Common myeloid progenitor, CD34-positive (primary cell): ENCODE measurements around the gene ZNF337.
"Not testable (repeated sequence)": the region's sequence is repeated elsewhere in the genome, so short reads cannot be mapped to it uniquely, and the experiment has no call there.

ENCODE experiments used
- CTCF ChIA-PET: fragments of 350-600 bp; sonication (Branson Sonifier 250); formaldehyde crosslinking; loops from one replicate; lab custom pipeline; 2021; ENCODE audit warnings: antibody characterized with exemption; lab: Charles Lee
- POLR2A ChIA-PET: fragments of 350-600 bp; sonication (Branson Sonifier 250); formaldehyde crosslinking; loops from one replicate; lab custom pipeline; 2021; ENCODE audit warnings: antibody characterized with exemption; lab: Charles Lee
- DNase-seq, 3 donors: peaks; one replicate each; pipeline versions ENCODE4 v3.0.0 to v3.0.0-alpha.2; 2013
- H3K27ac ChIP-seq, 2 experiments: 1 replicate in 1 of 2; 2 replicates in 1 of 2; pipeline ENCODE4 v1.7.0; 2013; ENCODE audit warnings: inconsistent platforms in 2 of 2, low read length in 2 of 2, mild to moderate bottlenecking in 2 of 2, low read depth in 1 of 2, moderate library complexity in 1 of 2; ENCODE audit not compliant: severe bottlenecking in 2 of 2, insufficient read depth in 1 of 2, poor library complexity in 1 of 2
- H3K27me3 ChIP-seq, 5 experiments: replicated peaks in 2 of 5; 1 replicate in 3 of 5; 2 replicates in 2 of 5; pipeline versions ENCODE4 v1.6.1 to v1.7.0; 2013; ENCODE audit warnings: low read length in 4 of 5, mild to moderate bottlenecking in 2 of 5, moderate library complexity in 2 of 5, inconsistent platforms in 1 of 5; ENCODE audit not compliant: insufficient read depth in 5 of 5, control insufficient read depth in 4 of 5
- H3K36me3 ChIP-seq, 4 experiments: 1 replicate in 2 of 4; 2 replicates in 2 of 4; pipeline versions ENCODE4 v1.6.1 to v1.7.0; 2013; ENCODE audit warnings: low read length in 3 of 4, control low read depth in 1 of 4, mild to moderate bottlenecking in 1 of 4; ENCODE audit not compliant: control insufficient read depth in 4 of 4, insufficient read depth in 4 of 4
- H3K4me1 ChIP-seq, 4 experiments: 1 replicate in 3 of 4; 2 replicates in 1 of 4; pipeline versions ENCODE4 v1.6.1 to v1.7.1; 2013; ENCODE audit warnings: low read length in 3 of 4, mild to moderate bottlenecking in 3 of 4, control low read depth in 1 of 4, inconsistent platforms in 1 of 4, moderate library complexity in 1 of 4; ENCODE audit not compliant: control insufficient read depth in 4 of 4, insufficient read depth in 4 of 4; ENCODE audit errors: control extremely low read depth in 1 of 4
- H3K4me3 ChIP-seq, 7 experiments: 1 replicate in 4 of 7; 2 replicates in 3 of 7; pipeline versions ENCODE4 v1.5.1 to v1.7.0; 2013; ENCODE audit warnings: mild to moderate bottlenecking in 7 of 7, low read length in 6 of 7, moderate library complexity in 6 of 7, inconsistent platforms in 2 of 7, low read depth in 2 of 7, control low read depth in 1 of 7; ENCODE audit not compliant: insufficient read depth in 4 of 7, control insufficient read depth in 1 of 7; ENCODE audit errors: extremely low read depth in 1 of 7
- H3K9me3 ChIP-seq, 5 experiments: 1 replicate in 4 of 5; 2 replicates in 1 of 5; pipeline versions ENCODE4 v1.6.1 to v1.7.1; 2013; ENCODE audit warnings: low read length in 4 of 5, mild to moderate bottlenecking in 2 of 5, inconsistent platforms in 1 of 5, low read depth in 1 of 5, moderate library complexity in 1 of 5; ENCODE audit not compliant: control insufficient read depth in 4 of 5, insufficient read depth in 2 of 5; ENCODE audit errors: control extremely low read depth in 1 of 5
- WGBS: methylation state at CpG from one replicate; pipeline ENCODE4 v1.1.5; 2013; ENCODE audit not compliant: insufficient coverage; 5-methylcytosine and 5-hydroxymethylcytosine counted together

ZNF337 gene

DNA sequence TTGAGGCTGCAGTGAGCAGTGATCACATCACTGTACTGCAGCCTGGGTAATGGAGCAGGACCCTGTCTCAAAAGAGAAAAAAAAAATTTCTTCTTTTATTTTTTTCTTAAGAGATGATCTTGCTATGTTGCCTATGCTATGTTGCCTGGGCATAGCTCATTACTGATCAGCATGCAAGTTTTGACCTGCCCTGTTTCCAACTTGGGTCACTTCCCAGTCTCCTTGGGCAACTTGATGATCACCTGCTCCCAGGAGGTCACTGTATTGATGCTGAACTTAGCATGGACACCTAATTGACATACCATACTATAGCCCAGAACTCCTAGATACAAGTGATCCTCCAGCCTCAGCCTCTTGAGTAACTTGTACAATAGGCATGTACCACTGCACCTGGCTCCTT lies 42.2 kb downstream of the ZNF337 start:
- Histone ChIP-seq H3K9me3 (no peaks in the 10 kb centered on the region), H3K36me3 (no peaks in the 10 kb centered on the region), H3K27me3 (no peaks in the 10 kb centered on the region), H3K4me3 (no peak overlapping the region), H3K27ac (no peak overlapping the region), H3K4me1 (no peaks in the 10 kb centered on the region)
- DNase-seq: no peak
- CTCF ChIA-PET: no interaction called here
- POLR2A ChIA-PET: no interaction called here

DNA sequence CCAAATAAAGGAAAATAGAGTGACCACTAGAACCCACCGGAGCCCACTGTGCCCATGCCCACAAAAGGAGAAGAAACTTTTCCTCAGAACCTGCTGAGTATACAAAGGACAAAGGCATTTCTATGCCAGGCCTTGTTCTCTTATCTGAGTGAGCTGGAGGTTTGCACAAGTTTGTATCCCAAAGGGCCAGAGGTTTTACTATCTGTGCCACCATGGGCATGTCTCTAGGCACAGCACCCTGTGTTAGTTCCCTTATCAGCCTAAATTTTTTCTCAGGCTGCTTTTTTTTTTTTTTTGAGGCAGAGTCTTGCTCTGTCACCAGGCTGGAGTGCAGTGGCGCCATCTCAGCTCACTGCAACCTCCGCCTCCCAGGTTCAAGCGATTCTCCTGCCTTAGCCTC lies 43.8 kb downstream of the ZNF337 start:
- CTCF ChIA-PET, H3K36me3 ChIP-seq, H3K27me3 ChIP-seq, POLR2A ChIA-PET, H3K4me1 ChIP-seq, H3K4me3 ChIP-seq, H3K27ac ChIP-seq, H3K9me3 ChIP-seq: not testable (repeated sequence)
- WGBS: 100% methylated on average over 3 of the region's 4 CpGs
- DNase-seq: peak; percentile 5 to 61 (median 16)

- Histone ChIP-seq H3K36me3 (peaks cover 0 to 5% (median 1%) of the 10 kb centered on the region in 4 experiments), H3K4me3 (no peak overlapping the region), H3K27ac (no peak overlapping the region), H3K9me3 (peaks cover 0 to 1% (median 0%) of the 10 kb centered on the region in 5 experiments), H3K27me3 (no peaks in the 10 kb centered on the region), H3K4me1 (no peaks in the 10 kb centered on the region)
- WGBS: no CpG with 5 or more reads among the region's 3 CpGs
- POLR2A ChIA-PET: no interaction called here
- CTCF ChIA-PET: no interaction called here
- DNase-seq: no peak
These were observed 51.8 kb downstream of the ZNF337 start for GRCh38 chr20:25644814-25645213.

DNA sequence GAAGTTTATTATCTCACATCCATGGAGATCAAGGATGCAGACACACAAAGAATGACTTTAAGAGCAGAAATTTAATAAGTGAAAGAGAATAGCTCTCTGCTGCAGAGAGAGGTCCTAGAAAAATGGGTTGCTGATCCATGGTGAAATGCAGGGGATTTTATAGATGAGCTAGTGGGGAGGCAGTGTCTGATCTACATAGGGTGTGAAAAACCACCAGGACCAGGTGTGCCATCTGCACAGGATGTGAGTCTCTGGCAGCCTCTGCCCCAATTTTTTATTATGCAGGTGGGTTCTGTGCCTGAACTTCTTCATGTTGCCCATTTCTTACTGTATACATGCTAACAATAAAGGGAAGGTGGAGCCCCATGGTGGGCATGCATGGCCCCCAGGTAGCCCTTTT lies 52.9 kb downstream of the ZNF337 start:
- peaks cover 0 to 5% (median 1%) of the 10 kb centered on the region in 4 experiments for H3K36me3 ChIP-seq
- no peaks in the 10 kb centered on the region for H3K27me3 ChIP-seq
- H3K4me1 ChIP-seq: no peaks in the 10 kb centered on the region
- CTCF ChIA-PET: no interaction called here
- no peak for DNase-seq
- H3K9me3 ChIP-seq: peaks cover 0 to 1% (median 0%) of the 10 kb centered on the region in 5 experiments
- H3K27ac ChIP-seq: no peak overlapping the region
- POLR2A ChIA-PET: no interaction called here
- H3K4me3 ChIP-seq: no peak overlapping the region

DNA sequence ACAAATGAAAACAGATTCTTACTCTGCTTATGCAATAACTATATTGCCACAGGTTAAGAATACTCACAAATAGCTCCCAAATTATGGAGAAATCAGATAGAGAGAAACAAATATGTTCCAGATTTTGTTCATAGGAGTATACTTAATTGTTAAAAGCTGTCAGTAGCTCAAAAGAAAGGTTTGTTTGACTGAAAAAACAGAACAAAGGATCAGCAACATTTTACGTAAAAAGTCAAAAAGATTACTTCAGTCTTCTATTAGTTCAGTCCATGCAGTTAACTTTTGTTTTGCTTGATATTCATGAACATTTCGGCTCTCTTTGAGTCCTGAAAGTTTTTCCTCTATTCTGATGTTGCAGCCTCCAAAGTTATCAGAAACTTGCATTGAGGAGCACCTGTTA lies 59.4 kb downstream of the ZNF337 start:
- WGBS: 100% methylated on average over 2 of the region's 2 CpGs
- H3K4me3 ChIP-seq: no peak overlapping the region
- DNase-seq: peak in 2 of 3 donors; percentile 18 to 28
- CTCF ChIA-PET: no interaction called here
- H3K4me1 ChIP-seq: no peaks in the 10 kb centered on the region
- no peak overlapping the region for H3K27ac ChIP-seq
- POLR2A ChIA-PET: interaction anchor here (0.6 kb wide), 1 partner anchor 13 kb away, joined by 4 read pairs; the partner anchor contains the start of gene NANP
- peaks cover 0 to 11% (median 4%) of the 10 kb centered on the region in 5 experiments for H3K9me3 ChIP-seq
- H3K27me3 ChIP-seq: no peaks in the 10 kb centered on the region
- peaks cover 0 to 20% (median 3%) of the 10 kb centered on the region in 4 experiments for H3K36me3 ChIP-seq

- CTCF ChIA-PET: no interaction called here
These were observed 63.5 kb downstream of the ZNF337 start for GRCh38 chr20:25632940-25633790.

GRCh38 chr20:25630615-25631014 lies 66.0 kb downstream of the ZNF337 start:
- H3K4me3 ChIP-seq, H3K27me3 ChIP-seq, DNase-seq, CTCF ChIA-PET, POLR2A ChIA-PET, H3K27ac ChIP-seq, H3K36me3 ChIP-seq, H3K4me1 ChIP-seq: not testable (repeated sequence)
- peaks cover 0 to 12% (median 10%) of the 10 kb centered on the region in 5 experiments for H3K9me3 ChIP-seq
- WGBS: no CpG with 5 or more reads among the region's 2 CpGs

More at GRCh38 chr20:25632940-25633790, 63.5 kb downstream of the ZNF337 start:
- H3K4me3 ChIP-seq: no peak overlapping the region
- H3K4me1 ChIP-seq: no peaks in the 10 kb centered on the region
- no peak overlapping the region for H3K27ac ChIP-seq
- POLR2A ChIA-PET: no interaction called here
- DNase-seq: no peak
- WGBS: 100% methylated on average over 2 of the region's 5 CpGs
- peaks cover 0 to 19% (median 9%) of the 10 kb centered on the region in 5 experiments for H3K9me3 ChIP-seq
- no peaks in the 10 kb centered on the region for H3K27me3 ChIP-seq
- H3K36me3 ChIP-seq: peaks cover 0 to 20% (median 3%) of the 10 kb centered on the region in 4 experiments
